NCI-H2107 (cell line): Measurements from ENCODE around the gene KCNJ1.
A peak's percentile ranks its signal among the peaks of the same experiment; 100 is the strongest.

Experiments
- DNase-seq: peaks from one replicate; lab custom pipeline; 2025; lab: John Stamatoyannopoulos, UW

KCNJ1 gene

DNA sequence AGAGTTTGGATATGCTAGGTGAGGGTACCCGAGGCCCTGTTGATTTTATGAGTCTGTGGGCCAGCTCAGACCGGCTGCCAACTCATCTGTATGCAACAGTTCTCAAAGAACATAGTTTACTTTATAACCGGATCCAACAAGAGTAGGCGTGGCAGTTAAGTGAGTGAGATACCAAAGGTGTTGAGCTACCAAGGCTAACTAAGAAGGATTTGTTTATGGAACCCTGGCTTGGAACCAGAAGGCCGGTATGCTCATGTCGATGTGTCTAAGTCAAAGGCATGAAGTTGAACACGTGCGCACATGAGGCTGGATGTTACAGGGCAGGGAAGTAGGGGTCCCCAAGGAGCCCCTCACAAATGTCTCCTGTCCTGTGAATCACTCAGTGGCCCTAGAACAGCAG is at the start of gene KCNJ1:
Gene KCNJ1 (minus strand): TSS at position 20 of the 400 bp plus-strand sequence. CDS start 27,053 bp downstream, outside the sequence.
- DNase-seq: no peak

DNA sequence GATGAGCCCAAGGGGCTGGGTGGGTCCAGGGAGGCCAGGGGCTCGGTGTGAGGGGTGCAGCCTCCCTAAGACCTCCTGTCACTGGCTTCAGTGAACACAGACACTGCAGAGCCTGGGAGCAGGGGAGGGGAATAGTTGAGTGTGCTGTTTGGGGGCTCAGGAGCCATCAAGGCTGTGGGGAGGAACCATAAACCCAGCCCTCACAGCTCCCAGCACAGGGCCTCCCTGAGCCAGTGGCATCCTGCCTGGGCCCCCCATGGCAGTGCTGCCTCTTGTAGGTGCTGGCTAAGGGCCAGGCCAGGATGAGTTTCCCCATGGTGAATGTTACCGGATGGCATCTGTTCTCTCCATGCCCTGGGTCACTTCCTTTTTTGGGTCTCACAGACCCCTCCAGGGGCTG is 49.6 kb upstream of the KCNJ1 start:
- DNase-seq: no peak

DNA sequence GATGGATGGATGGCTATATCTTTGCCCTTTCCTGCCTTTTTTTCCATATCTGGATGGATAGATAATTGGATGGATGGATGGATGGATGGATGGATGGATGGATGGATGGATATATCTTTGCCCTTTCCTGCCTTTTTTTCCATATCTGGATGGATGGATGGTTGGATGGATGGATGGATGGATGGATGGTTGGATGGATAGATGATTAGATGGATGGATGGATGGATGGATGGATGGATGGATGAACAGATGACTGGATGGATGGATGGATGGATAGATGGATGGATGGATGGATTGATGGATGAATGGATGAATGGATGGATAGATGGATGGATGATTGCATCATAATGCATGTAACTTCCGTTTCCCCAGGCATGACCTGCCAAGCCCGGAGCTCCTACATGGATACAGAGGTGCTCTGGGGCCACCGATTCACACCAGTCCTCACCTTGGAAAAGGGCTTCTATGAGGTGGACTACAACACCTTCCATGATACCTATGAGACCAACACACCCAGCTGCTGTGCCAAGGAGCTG is 49.0 kb upstream of the KCNJ1 start:
- DNase-seq: no peak

DNA sequence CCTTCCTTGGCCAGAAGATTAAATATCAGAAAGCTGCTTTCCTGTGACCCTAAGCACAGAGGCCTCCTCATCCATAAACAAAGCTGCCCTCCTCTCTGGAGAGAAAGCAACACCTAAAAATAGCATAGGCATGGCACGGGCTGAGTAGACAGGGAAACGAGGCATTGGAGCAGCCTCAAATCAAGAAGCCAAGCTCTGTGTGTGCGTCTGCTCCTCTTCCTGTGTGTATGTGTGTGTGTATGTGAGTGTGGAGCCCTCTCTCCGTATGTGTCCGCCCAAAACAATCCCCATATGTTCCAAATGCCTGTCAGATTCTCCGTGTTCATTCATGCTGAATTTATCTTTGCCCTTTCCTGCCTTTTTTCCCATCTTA is 48.0 kb upstream of the KCNJ1 start:
- no peak for DNase-seq

DNA sequence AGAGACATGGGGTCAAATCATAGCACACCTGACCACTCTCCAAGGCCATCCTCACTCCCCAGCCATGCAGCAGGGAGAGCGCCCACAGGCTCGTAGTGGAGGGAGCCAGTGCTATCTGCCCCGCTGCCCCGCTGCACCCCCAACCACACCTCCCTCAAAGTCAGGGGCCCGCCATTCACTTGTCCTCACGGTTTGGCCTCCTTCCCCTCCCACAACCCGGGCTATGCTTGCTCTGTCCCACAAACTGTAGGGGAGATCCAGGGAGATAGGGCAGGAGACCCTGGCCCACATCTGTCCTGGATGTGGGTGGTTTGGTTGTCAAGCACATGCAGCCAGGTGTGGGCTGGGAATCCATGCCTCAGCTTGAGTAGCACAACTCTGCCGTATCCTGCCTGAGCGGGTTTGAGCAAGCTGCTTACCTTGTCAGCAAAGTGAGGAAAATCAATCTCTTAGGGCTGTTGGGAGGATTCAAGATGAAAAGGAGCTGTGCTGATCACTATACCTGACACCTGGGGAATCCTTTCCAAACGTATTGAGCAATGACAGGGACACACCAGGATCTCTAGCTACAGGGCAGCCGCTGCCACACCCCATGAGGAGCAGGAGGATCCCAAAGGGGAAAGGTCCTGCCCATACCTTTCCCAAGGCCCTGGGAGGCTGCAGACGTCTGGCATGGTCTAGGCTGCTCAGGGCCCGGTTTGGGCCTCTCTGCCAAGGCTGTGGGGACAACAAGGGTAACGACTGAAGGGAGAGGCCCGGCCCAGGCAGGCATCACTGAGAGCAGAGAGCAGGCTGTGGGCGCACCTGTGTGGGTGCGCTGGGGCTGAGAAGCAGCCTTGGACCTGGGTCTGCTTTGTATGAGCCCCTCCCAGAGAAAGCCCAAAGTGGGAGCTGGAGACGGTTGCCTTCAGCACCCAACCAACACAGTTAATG is 47.4 kb upstream of the KCNJ1 start:
- DNase-seq: no peak

DNA sequence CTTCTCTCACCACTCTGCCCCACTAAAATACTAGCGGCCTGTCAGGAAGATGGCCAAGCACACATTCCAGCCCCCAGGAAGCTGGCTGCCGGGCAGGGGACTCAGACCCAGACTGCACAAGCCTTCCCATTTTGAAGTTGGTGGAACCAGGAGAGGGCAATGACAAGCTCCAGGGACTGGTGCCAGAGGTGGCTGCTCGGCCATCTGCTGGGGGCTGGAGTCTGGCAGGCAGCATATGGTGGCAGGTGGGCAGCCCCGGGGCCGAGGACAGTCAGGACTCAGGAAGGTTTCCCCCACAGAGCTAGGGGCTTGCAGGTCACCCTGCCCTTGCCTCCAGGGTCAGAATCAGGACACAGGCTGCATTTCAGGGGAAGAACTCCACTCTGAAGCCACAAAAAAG is 46.7 kb upstream of the KCNJ1 start:
- no peak for DNase-seq

DNA sequence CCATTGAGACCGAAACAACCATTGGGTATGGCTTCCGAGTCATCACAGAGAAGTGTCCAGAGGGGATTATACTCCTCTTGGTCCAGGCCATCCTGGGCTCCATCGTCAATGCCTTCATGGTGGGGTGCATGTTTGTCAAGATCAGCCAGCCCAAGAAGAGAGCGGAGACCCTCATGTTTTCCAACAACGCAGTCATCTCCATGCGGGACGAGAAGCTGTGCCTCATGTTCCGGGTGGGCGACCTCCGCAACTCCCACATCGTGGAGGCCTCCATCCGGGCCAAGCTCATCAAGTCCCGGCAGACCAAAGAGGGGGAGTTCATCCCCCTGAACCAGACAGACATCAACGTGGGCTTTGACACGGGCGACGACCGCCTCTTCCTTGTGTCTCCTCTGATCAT is 44.6 kb upstream of the KCNJ1 start:
- DNase-seq: no peak

DNA sequence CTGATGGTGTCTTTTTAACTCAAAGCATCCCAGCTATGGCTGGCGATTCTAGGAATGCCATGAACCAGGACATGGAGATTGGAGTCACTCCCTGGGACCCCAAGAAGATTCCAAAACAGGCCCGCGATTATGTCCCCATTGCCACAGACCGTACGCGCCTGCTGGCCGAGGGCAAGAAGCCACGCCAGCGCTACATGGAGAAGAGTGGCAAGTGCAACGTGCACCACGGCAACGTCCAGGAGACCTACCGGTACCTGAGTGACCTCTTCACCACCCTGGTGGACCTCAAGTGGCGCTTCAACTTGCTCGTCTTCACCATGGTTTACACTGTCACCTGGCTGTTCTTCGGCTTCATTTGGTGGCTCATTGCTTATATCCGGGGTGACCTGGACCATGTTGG is 44.1 kb upstream of the KCNJ1 start:
- no peak for DNase-seq

DNA sequence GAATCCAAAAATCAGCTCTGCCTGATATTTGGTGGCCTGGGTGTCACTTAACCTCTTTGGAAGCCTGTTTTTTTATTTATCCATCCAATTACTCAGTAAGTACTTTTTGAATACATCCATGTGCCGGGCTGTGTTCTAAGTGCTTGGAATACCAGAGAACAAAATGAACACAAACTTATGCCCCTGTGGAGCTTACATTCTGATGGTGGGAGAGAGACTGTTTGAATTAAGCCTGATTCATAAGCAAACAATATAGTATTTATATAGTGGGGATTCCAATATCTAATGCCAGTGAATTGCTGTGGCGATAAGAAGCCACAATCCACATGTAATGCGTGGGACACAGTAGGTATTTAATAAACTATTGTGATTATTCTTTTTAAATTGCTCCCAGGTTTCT is 43.5 kb upstream of the KCNJ1 start:
- DNase-seq: no peak

DNA sequence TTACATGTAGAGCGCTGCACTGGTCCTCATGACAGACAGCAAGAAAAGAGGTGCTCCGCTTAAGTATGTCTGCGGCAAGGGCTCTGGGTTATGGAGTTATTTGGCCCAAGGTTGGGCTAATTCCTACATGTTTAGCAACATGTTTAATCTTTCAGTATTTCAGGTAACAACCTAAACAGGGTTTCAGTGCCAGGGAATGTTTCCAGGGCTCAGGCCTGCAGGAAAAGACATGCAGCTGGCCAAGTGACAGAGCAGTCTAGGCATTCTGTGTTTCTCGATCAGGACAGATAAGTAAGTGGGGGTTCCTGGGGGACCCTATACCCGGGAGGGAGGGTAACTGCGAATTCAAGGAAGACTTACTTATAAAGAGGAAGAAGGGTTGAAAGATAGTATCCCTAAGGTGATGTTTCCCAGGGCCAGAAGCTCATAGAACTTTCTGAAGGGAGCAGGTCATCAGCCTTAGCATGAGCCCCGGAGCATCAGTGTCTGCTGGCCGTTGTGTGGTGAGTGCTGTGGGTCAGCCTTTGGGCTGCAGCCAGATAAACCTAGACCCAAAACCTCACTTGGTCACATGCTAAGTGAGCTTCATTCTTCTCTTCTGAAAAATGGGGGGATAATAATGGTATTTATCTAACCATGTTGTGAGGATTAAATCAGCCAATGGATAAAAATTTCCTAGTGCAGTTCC is 42.5 kb upstream of the KCNJ1 start:
- no peak for DNase-seq

DNA sequence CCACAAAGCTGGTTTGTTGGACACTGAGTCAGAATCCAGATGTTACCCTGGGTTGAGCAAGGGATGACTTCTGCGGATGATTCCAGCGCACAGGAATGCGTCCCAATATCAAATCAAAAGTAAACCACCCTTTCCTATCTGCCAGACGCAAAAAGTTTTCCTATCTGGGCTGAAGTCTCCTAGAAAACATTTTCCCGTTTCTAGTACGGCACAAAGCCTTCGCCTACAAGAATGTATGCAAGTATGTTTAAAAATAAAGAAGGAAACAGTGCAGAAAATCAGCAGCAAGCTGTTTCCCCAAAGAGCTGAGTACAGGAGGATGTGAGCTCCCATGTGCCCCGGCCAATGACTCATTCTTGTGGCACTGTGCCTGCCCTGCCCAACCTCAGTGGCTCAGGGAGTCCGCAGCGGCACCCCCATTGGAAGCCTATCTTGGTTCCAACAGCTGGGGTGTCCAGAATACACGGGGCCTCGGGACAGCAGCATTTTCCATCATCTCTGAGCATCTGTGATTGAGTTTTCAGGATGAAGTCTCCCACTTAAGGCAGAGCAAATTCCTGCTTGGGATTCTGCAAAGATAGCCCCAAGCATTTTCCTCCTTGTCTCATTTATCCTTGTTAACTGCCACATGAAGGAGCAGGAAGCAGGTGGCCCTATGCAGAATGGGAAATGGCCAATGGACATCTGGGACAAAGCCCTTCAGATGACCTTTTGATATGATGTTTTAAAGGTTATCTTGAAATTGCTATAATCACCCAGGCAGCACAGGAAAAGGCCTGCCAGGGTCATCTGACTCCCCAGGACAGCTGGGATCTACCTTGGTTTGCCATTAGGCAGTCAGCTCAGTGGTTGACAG is 41.5 kb upstream of the KCNJ1 start:
- no peak for DNase-seq

DNA sequence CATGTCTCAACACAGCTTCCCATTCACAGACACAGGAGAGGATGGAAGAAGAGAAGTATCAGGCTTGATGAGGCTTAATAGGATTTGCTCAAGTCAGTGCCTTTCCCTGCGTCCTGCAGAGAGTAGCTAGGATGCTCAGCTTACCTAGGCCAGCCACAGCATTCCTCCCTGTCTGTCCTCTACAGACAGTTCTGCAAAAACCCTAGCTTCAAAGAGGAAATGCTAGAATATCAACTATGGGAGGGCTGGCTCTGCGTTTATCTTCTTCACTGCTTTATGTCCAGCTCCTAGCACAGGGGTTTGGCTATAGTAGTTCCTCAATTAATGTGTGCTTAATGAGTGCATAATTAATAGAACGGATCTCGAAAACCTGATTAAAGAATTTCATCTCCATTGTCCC is 40.5 kb upstream of the KCNJ1 start:
- DNase-seq: no peak

DNA sequence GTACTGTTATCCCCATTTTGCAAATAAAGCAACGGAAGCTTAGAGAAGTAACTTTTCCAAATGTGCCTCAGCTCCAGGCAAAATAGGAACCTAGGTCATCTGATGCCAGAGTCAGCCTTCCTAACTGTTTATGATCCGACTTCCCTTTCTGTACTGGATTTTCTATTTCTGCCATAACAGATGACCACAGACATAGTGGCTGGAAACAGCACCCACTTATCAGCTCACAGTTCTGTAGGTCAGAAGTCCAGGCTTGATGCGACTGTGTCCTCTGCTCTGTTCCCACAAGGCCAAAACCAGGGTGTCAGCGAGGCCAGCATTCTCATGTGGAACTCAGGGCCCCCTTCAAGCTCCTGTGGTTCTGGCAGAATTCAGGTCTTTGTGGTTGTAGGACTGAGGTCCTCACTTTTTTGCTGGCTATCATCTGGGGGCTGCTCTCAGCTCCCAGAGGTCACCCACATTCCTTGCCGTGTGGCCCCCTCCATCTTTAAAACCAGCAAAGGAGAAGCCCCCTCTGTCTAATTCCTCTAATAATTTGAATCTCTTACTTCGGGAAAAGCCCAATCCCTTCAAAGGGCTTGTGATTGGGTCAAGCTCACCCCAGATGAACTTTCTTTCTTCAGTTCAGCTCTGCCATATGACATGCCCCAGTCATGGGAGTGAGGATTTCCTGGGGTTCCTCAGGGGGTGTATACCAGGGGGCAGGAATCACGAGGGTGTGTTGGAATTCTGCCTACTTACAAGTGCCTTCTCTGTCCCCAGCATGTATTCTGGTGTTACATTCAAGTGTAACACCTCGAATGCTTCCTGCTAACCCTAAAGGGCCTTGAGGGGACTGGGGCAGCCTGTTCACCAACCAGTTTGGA is 39.3 kb upstream of the KCNJ1 start:
- DNase-seq: no peak

DNA sequence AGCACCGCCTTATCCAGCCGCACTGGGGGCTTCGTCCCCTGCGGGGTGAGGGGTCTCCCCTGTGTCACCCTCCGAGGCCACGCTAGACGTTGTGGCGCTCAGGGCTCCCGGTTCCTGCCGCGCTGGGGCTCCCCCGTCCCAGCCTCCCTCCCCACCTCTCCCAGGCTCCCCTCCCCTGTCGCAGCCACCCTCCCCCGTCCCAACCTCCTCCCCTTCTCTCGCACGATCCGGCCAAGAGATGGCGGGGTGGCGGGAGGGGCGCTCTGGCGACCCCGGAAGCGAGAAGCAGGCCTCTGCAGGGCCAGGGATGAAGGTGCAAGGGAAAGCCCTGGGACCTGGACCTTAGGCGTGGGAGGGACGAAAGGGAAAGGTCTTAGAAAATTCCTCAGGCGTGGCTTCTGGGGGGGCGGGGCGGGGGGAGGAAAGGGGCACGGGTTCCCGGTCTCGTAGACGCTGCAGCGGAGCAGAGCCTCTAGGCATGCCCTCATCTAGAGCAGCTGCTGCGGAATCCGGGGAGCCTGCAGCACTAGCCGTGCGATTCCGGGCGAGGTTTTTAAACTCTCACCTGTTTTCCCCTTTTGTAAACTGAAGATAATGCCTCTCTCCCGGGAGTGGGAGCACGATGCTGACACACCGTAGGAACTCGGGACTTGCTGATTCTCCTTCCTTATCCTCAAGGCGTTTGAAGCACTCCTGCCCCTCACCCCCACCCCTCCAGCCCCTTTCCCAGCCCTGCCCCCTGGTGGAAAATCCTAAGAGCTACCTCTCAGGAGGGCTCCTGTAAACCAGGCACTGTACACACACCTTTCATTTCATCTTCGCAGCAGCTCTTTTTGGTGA is 38.5 kb upstream of the KCNJ1 start:
- peak; percentile 42 for DNase-seq

DNA sequence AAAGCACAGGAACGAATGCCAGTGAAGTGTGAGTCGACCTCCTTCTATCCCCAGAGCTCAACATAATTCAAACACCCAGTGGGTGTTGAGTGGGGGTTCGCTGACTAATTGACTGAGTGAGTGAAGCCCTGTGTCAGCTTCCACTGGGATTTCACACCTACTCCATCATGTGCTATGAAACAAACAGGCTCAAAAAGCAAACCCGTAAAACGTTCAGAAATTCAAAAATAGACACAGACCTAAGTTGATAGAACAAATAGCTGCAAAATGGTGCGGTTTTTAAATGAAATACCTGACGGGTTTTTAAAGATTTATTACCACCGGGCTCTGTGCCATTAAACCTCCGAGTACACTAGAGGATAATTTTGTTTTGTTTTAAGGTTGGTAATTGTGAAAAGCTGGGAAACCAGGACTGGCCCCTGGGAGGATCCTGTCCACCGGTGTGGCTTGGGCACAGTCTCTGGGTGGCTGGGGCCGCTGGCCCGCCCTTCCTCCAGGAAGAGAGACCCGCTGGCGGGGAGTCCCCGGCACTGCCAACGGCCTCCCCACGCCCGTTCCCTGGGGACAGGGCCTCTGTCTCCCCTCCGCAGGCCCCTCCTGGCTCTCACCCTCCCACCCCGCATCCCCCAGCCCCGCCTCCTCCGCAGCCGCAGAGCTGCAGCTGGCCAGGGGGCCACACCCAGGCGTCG is 37.7 kb upstream of the KCNJ1 start:
- no peak for DNase-seq

DNA sequence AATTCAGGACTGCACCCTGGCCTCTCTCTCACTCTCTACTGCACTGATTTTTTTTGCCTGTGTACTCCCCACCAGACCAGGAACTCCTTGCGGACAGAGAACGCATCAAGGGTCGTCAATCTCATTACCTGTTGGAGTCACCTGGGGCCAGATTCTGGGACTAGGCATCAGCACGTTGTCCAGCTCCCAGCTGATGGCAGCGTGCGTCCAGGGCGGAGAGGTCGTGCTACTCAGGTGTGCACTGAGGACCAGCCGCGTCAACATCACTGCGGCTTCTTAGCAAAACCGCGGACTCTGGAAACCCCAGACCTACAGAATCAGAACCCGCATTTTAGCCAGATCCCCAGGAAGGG is 37.2 kb upstream of the KCNJ1 start:
- no peak for DNase-seq

DNA sequence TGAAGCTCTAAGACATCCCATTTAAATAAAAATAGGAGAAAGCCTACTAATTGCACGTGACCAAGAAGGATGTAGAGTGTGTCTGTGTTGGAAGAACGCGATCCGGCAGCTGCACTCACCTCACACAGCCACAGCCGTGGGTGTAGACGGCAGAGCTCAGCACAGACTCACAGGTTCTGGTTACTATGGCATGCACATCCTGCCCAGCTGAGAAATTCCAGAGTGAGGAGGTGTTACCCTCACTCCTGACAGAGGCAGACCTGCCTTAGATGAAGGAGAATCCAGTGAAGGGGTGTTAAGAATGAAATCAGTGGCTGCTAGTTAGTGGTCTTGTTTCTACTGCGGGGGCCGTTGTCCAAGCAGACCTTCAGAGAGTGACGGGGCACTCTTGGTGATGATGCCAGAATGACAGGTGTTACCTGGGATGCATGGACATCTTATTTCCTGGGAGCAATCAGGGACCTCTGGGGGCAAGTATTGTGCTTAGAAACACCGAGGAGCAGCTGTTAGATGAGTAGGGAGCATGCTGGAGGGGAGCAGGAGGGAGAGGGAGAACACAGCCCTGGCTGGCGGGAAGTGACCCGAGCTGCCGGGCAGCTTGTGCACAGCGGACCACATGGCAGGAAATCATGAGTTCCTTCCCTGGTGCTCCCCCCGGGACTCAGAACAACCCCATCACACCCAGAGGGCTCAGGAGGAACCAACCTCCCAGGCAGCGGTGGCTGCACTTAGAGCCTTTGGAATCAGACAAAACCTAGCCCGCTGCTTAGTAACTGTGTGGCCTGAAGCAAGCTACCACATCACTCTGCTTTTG is 36.4 kb upstream of the KCNJ1 start:
- DNase-seq: no peak

DNA sequence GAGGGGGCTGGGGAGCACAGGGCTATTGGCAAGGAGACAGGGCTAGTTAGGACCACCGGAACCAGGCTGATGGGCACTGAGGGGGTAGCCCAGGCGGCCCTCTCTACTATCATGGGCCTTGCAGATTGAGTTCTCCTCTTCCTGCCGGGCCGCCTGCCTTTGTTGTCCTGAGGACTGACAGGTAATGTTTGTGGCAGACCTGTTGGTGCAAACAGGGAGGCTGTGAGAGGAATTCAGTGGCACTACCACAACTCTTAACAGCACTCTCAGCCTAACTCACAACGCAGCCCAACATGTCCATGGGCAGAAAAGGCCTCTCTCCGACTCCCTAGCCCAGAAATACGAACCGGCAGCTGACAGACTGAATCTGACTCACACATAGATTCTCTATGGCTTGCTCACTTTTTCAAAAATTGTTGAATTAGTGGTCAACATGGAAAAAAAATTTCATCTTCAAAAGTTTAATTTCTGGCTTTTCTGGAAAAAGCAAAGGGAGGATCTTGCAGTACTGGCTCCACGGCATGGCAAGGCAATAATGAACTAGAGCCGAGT is 35.5 kb upstream of the KCNJ1 start:
- no peak for DNase-seq
